Upper lobe of left lung (tissue), 6 donors: ENCODE results near the gene THAP12. TPM values are rescaled to one million over a fixed set of nuclear protein-coding genes. Genes with fewer than 3 reads are reported as not detected.

ENCODE experiments used
- ATAC-seq, 2 donors: fragments of 200-7000 bp; cut with Tn5 transposase; one replicate each; pipeline ENCODE4 v1.9.1; 2022; ENCODE audit warnings: mild to moderate bottlenecking in 2 of 2, moderate library complexity in 2 of 2; ENCODE audit not compliant: low FRiP score in 2 of 2
- DNase-seq, 2 donors: peaks; one replicate each; pipeline ENCODE4 v3.0.0-alpha.2; 2019 to 2020
- H3K27ac ChIP-seq, 4 donors: fragments of 200-600 bp; sonication (generic); one replicate each; pipeline ENCODE4 v1.5.1; 2016 to 2019
- H3K27me3 ChIP-seq, 4 donors: fragments of 200-600 bp; sonication (generic); one replicate each; pipeline ENCODE4 v1.5.1; 2017 to 2019
- H3K36me3 ChIP-seq, 4 donors: fragments of 200-600 bp; sonication (generic); one replicate each; pipeline ENCODE4 v1.5.1; 2016 to 2019
- H3K4me1 ChIP-seq, 4 donors: fragments of 200-600 bp; sonication (generic); one replicate each; pipeline ENCODE4 v1.5.1; 2018 to 2019
- H3K4me3 ChIP-seq, 4 donors: fragments of 200-600 bp; sonication (generic); one replicate each; pipeline ENCODE4 v1.5.1; 2017 to 2019; ENCODE audit warnings: mild to moderate bottlenecking in 2 of 4, moderate library complexity in 1 of 4
- H3K9me3 ChIP-seq, 4 donors: fragments of 200-600 bp; sonication (generic); one replicate each; pipeline ENCODE4 v1.5.1; 2018 to 2019
- EP300 ChIP-seq, 4 donors: sonication (generic); formaldehyde crosslinking; IDR thresholded peaks; one replicate each; pipeline ENCODE4 v1.5.1; 2017; ENCODE audit warnings: antibody characterized with exemption in 4 of 4, control low read depth in 2 of 4
- POLR2A ChIP-seq, 4 donors: fragments of 450-650 bp; IDR thresholded peaks; one replicate each; pipeline ENCODE4 v1.5.1; 2016 to 2017; ENCODE audit warnings: antibody characterized with exemption in 4 of 4, mild to moderate bottlenecking in 2 of 4
- POLR2AphosphoS5 ChIP-seq, 2 donors: sonication (generic); formaldehyde crosslinking; IDR thresholded peaks; one replicate each; pipeline ENCODE4 v1.5.1; 2017; ENCODE audit warnings: antibody characterized with exemption in 2 of 2
- WGBS, 2 donors: methylation state at CpG; one replicate each; pipeline ENCODE4 v1.1.5; 2017 to 2018; 5-methylcytosine and 5-hydroxymethylcytosine counted together
- total RNA-seq, 6 donors: library from RNA; depleted of rRNA in 4 of 6; stranded (reverse); fragments of >200 nt in 4 of 6; gene quantifications; one replicate each; pipeline versions ENCODE4 v1.1.0 to v1.2.1, GENCODE V29; 2016 to 2021
- TF ChIP-seq, protein P1 (sequence below), 6 experiments: fragments of 450-650 bp in 4 of 6; fragments of 200-600 bp in 2 of 6; sonication (generic) in 2 of 6; IDR thresholded peaks; one replicate each; pipeline ENCODE4 v1.5.1; 2016 to 2019; ENCODE audit warnings: antibody characterized with exemption in 6 of 6
- donor health status: DM: no; HTN: no; CAD: no; lungs with moderate emphysema.
- donor health status: DM: no; HTN: yes; CAD: no; lungs with severe emphysema.

THAP12 gene
- total RNA-seq, 6 donors from 2014 or later: 9.1 to 35.8 (median 34.2) TPM

- Histone ChIP-seq H3K4me3 (no peak overlapping the region), H3K36me3 (no peaks in the 10 kb centered on the region), H3K4me1 (no peaks in the 10 kb centered on the region), H3K27me3 (no peaks in the 10 kb centered on the region), H3K9me3 (no peaks in the 10 kb centered on the region), H3K27ac (no peak overlapping the region)
- DNase-seq (no peak), ATAC-seq (no peak)
- no peak for TF ChIP-seq EP300 (IDR thresholded peaks at IDR 0.05)
- TF ChIP-seq, protein P1, sequence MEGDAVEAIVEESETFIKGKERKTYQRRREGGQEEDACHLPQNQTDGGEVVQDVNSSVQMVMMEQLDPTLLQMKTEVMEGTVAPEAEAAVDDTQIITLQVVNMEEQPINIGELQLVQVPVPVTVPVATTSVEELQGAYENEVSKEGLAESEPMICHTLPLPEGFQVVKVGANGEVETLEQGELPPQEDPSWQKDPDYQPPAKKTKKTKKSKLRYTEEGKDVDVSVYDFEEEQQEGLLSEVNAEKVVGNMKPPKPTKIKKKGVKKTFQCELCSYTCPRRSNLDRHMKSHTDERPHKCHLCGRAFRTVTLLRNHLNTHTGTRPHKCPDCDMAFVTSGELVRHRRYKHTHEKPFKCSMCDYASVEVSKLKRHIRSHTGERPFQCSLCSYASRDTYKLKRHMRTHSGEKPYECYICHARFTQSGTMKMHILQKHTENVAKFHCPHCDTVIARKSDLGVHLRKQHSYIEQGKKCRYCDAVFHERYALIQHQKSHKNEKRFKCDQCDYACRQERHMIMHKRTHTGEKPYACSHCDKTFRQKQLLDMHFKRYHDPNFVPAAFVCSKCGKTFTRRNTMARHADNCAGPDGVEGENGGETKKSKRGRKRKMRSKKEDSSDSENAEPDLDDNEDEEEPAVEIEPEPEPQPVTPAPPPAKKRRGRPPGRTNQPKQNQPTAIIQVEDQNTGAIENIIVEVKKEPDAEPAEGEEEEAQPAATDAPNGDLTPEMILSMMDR (IDR thresholded peaks at IDR 0.05): no peak
- TF ChIP-seq POLR2A (IDR thresholded peaks at IDR 0.05): no peak
- 77 to 85% methylated on average over 7 of the region's 7 CpGs for WGBS, 2 donors
These were observed 11.0 kb upstream of the THAP12 start for GRCh38 chr11:76391811-76392475.

- H3K36me3 ChIP-seq: no peaks in the 10 kb centered on the region
- H3K27me3 ChIP-seq: no peaks in the 10 kb centered on the region
- no peak overlapping the region for H3K27ac ChIP-seq
- ATAC-seq (no peak), DNase-seq (no peak)
- no peaks in the 10 kb centered on the region for H3K9me3 ChIP-seq
- no peak overlapping the region for H3K4me3 ChIP-seq
- TF ChIP-seq POLR2A (IDR thresholded peaks at IDR 0.05): no peak
- TF ChIP-seq POLR2AphosphoS5 (IDR thresholded peaks at IDR 0.05): no peak
- TF ChIP-seq, protein P1 (IDR thresholded peaks at IDR 0.05): no peak
- no peak for TF ChIP-seq EP300 (IDR thresholded peaks at IDR 0.05)
- WGBS, 2 donors: 44 to 50% methylated on average over 6 of the region's 6 CpGs
- no peaks in the 10 kb centered on the region for H3K4me1 ChIP-seq
These were observed 10.1 kb upstream of the THAP12 start for GRCh38 chr11:76391021-76391420.

- no peaks in the 10 kb centered on the region for H3K27me3 ChIP-seq
- WGBS, 2 donors: 89 to 97% methylated on average over 2 of the region's 2 CpGs
- DNase-seq: no peak
- no peak for ATAC-seq
- no peak overlapping the region for H3K4me3 ChIP-seq
- H3K9me3 ChIP-seq: no peaks in the 10 kb centered on the region
- H3K27ac ChIP-seq: no peak overlapping the region
- TF ChIP-seq EP300 (IDR thresholded peaks at IDR 0.05) (no peak), POLR2AphosphoS5 (IDR thresholded peaks at IDR 0.05) (no peak), POLR2A (IDR thresholded peaks at IDR 0.05) (no peak)
- TF ChIP-seq, protein P1 (IDR thresholded peaks at IDR 0.05): no peak
- H3K4me1 ChIP-seq: no peaks in the 10 kb centered on the region
- H3K36me3 ChIP-seq: no peaks in the 10 kb centered on the region
These were observed 7.5 kb upstream of the THAP12 start for GRCh38 chr11:76388408-76388807.

DNA sequence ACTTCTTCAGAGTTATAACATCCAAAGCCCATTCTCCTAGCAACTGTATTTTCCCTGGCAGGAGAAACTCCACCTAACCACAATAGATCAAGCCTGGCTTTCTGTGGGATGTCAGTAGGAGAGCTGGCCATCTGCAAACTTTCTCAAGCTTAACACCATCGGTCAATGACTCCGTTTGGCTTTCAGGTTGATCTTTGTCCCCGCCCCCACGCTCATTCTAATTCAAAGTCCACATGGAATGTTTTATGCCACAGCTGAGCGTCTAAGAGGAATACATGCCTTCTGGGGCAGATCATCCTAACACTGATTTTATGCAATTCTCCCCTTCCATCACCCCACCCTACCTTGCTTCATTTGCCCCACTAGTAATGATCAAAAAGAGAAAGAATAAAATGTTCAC is 5.0 kb upstream of the THAP12 start:
- Histone ChIP-seq H3K36me3 (no peaks in the 10 kb centered on the region), H3K4me3 (no peak overlapping the region), H3K27me3 (no peaks in the 10 kb centered on the region), H3K4me1 (peaks cover 10 to 13% (median 12%) of the 10 kb centered on the region in 4 donors), H3K9me3 (no peaks in the 10 kb centered on the region), H3K27ac (no peak overlapping the region)
- no peak for TF ChIP-seq EP300 (IDR thresholded peaks at IDR 0.05)
- TF ChIP-seq, protein P1 (IDR thresholded peaks at IDR 0.05): no peak
- no peak for TF ChIP-seq POLR2AphosphoS5 (IDR thresholded peaks at IDR 0.05)
- TF ChIP-seq POLR2A (IDR thresholded peaks at IDR 0.05): no peak
- DNase-seq (no peak), ATAC-seq (no peak)
- 84 to 86% methylated on average over 5 of the region's 5 CpGs for WGBS, 2 donors

GRCh38 chr11:76382209-76382608 is 1.3 kb upstream of the THAP12 start:
- WGBS, 2 donors: 80 to 81% methylated on average over 6 of the region's 6 CpGs
- H3K27me3 ChIP-seq: no peaks in the 10 kb centered on the region
- no peak overlapping the region for H3K27ac ChIP-seq
- DNase-seq (no peak), ATAC-seq (no peak)
- no peak overlapping the region for H3K4me3 ChIP-seq
- H3K36me3 ChIP-seq: no peaks in the 10 kb centered on the region
- H3K4me1 ChIP-seq: peaks cover 25 to 34% (median 29%) of the 10 kb centered on the region in 4 donors
- H3K9me3 ChIP-seq: no peaks in the 10 kb centered on the region
- no peak for TF ChIP-seq EP300 (IDR thresholded peaks at IDR 0.05)
- TF ChIP-seq POLR2AphosphoS5 (IDR thresholded peaks at IDR 0.05): no peak
- TF ChIP-seq, protein P1 (IDR thresholded peaks at IDR 0.05): no peak
- TF ChIP-seq POLR2A (IDR thresholded peaks at IDR 0.05): no peak
